ENCODE measurements around the gene DOCK2. TPM values are rescaled to one million over a fixed set of nuclear protein-coding genes. Genes with fewer than 3 reads are reported as not detected.

Gene DOCK2
- total and polyA plus RNA-seq, 2 donors, result 34.6 to 99.4 TPM

DNA sequence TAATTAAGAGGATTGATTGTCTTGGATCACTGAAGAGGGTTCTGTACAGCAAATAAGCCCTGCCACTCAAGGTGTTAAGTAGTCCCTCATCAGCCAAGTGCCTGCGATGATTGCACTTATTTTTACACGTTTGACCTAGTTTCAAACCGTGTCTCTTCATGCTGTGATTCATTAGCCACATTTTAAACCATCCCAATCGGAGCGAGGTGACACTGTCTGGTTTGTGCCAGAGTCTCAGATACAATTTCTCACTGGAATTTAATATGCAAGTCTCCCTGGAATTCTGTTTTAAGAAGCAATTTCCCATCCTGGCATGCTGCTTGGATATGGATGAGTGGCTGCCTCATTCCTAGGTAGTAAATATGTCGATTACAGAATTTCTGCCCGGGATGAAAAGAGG lies 341.6 kb downstream of the DOCK2 start:
- DNase-seq (ENCODE audit: low read depth in 6 of 9, low spot score in 9 of 9), result no peak

DNA sequence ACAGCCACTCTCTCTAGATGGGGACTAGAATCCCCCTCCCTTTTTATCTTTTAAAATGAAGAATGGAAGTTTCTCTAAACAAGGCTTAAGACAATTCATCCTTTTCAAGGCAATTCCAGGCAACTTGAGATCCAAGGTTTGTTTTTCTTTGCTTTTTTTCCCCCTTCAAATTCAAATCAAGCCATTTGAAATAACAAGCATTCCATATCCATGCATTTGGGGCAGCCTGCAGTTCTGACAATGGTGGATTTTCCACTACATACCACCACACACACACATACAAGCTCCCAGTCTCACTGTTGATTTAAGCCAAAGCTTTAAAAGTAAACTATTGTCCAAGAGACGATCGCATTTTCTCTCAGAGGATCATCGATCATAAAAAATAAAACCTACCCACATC lies 342.8 kb downstream of the DOCK2 start:
- no peaks in the 10 kb centered on the region for H3K9me3 ChIP-seq (ENCODE audit: control insufficient read depth in 2 of 2, insufficient read depth in 1 of 2, low read length in 1 of 2)
- no peaks in the 10 kb centered on the region for H3K27me3 ChIP-seq (ENCODE audit: control insufficient read depth in 2 of 2, insufficient read depth in 1 of 2, low read length in 1 of 2)
- WGBS, result 87% methylated on average over 3 of the region's 3 CpGs
- no peak for DNase-seq (ENCODE audit: low read depth in 6 of 9, low spot score in 9 of 9)
- H3K27ac ChIP-seq (ENCODE audit: low read depth in 1 of 2, low read length in 1 of 2), result no peak overlapping the region
- H3K4me1 ChIP-seq (ENCODE audit: control insufficient read depth in 2 of 2, insufficient read depth in 2 of 2, low read length in 2 of 2), result no peaks in the 10 kb centered on the region
- no peak overlapping the region for H3K4me3 ChIP-seq (ENCODE audit: low read length in 2 of 2)
- H3K36me3 ChIP-seq (ENCODE audit: control insufficient read depth in 2 of 2, insufficient read depth in 2 of 2, low read length in 1 of 2), result peaks cover 24 to 31% of the 10 kb centered on the region in 2 donors

More for the DNA sequence above, 341.6 kb downstream of the DOCK2 start:
- no peaks in the 10 kb centered on the region for H3K9me3 ChIP-seq (ENCODE audit: control insufficient read depth in 2 of 2, insufficient read depth in 1 of 2, low read length in 1 of 2)
- no peak overlapping the region for H3K27ac ChIP-seq (ENCODE audit: low read depth in 1 of 2, low read length in 1 of 2)
- 93% methylated on average over 7 of the region's 7 CpGs for WGBS
- H3K4me3 ChIP-seq (ENCODE audit: low read length in 2 of 2), result no peak overlapping the region
- peaks cover 16 to 22% of the 10 kb centered on the region in 2 donors for H3K36me3 ChIP-seq (ENCODE audit: control insufficient read depth in 2 of 2, insufficient read depth in 2 of 2, low read length in 1 of 2)
- H3K4me1 ChIP-seq (ENCODE audit: control insufficient read depth in 2 of 2, insufficient read depth in 2 of 2, low read length in 2 of 2), result no peaks in the 10 kb centered on the region
- H3K27me3 ChIP-seq (ENCODE audit: control insufficient read depth in 2 of 2, insufficient read depth in 1 of 2, low read length in 1 of 2), result no peaks in the 10 kb centered on the region

DNA sequence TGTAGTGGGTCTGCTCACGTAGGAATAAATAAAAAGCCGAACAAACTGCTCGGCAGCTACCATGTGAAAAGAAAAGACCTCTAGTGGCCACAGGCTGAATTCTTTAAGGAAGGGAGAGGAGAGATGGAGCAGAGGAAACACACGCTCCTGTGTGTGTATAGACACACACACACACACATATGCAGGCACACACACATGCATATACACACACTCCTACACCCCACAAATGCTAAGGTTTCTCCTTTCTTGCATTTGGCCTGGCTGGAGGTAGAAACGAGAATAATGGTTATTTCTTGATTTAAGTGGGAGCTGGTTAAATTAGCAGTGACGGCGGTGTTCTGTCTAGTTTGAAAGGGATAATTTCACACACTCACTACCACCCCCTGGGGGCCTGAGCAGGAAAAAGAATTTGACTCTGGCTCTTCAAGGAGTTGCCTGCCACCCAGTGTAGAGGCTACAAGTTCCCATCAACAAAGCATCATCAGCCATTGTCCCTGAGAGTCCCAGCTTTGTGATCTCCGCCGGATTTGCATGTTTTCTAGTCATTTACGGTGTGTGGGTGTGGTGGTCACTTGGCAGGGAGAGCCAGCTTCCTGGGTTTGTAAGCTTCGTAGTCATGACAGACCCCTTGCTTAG lies 343.5 kb downstream of the DOCK2 start, which contains the start of gene INSYN2B:
TSS of gene INSYN2B (minus strand) at position 78 of the 636 bp plus-strand sequence. CDS start 96,597 bp downstream, outside the sequence.
- WGBS, result 81% methylated on average over 11 of the region's 11 CpGs
- no peaks in the 10 kb centered on the region for H3K9me3 ChIP-seq (ENCODE audit: control insufficient read depth in 2 of 2, insufficient read depth in 1 of 2, low read length in 1 of 2)
- H3K4me3 ChIP-seq (ENCODE audit: low read length in 2 of 2), result no peak within 1 kb of the TSS
- H3K36me3 ChIP-seq (ENCODE audit: control insufficient read depth in 2 of 2, insufficient read depth in 2 of 2, low read length in 1 of 2), result peaks cover 27 to 33% of the 10 kb centered on the region in 2 donors
- DNase-seq (ENCODE audit: low read depth in 6 of 9, low spot score in 9 of 9), result peak in 3 of 9 donors; percentile 4 to 35 (median 25)
- no peak within 1 kb of the TSS for H3K27ac ChIP-seq (ENCODE audit: low read depth in 1 of 2, low read length in 1 of 2)
- H3K27me3 ChIP-seq (ENCODE audit: control insufficient read depth in 2 of 2, insufficient read depth in 1 of 2, low read length in 1 of 2), result no peaks in the 10 kb centered on the region
- no peaks in the 10 kb centered on the region for H3K4me1 ChIP-seq (ENCODE audit: control insufficient read depth in 2 of 2, insufficient read depth in 2 of 2, low read length in 2 of 2)

DNA sequence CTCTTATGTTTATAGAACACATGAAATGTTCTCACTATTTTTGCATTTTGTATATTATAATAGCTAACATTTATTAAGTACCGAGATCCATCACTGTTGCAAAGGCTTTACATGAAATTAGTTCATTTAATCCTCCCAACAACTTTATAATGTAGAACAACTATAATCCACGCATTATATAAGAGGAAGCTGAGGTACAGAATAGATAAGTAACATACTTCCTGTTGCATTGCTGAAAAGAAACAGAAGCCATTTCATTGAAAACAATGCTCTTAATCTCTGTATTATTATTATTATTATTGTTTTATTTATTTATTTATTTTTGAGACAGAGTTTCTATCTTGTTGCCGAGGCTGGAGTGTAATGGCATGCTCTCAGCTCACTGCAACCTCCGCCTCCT lies 351.1 kb downstream of the DOCK2 start:
- Histone ChIP-seq H3K4me1 (ENCODE audit: control insufficient read depth in 2 of 2, insufficient read depth in 2 of 2, low read length in 2 of 2) (no peaks in the 10 kb centered on the region), H3K4me3 (ENCODE audit: low read length in 2 of 2) (no peak overlapping the region), H3K27me3 (ENCODE audit: control insufficient read depth in 2 of 2, insufficient read depth in 1 of 2, low read length in 1 of 2) (no peaks in the 10 kb centered on the region), H3K27ac (ENCODE audit: low read depth in 1 of 2, low read length in 1 of 2) (no peak overlapping the region), H3K36me3 (ENCODE audit: control insufficient read depth in 2 of 2, insufficient read depth in 2 of 2, low read length in 1 of 2) (peaks cover 34 to 52% of the 10 kb centered on the region in 2 donors), H3K9me3 (ENCODE audit: control insufficient read depth in 2 of 2, insufficient read depth in 1 of 2, low read length in 1 of 2) (no peaks in the 10 kb centered on the region)
- WGBS, result 97% methylated on average over 4 of the region's 4 CpGs
- no peak for DNase-seq (ENCODE audit: low read depth in 6 of 9, low spot score in 9 of 9)

DNA sequence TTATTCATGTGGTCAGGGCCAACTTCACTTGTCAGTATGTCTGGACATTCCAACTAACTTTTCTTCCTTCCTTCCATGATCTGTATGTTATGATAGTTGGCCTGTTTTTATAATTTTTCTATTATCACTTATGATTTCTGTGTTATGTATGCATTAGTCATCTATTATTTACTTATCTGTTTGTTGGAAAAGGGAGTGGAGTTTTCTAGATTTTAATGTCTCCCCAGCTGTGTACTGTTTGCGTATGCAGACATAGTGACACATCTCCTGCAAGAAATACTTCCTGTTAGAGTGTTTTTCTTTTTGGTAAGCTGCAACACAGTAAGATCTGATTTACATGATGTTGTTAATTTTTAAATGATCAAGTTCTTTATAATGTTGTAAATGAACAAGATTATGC lies 351.9 kb downstream of the DOCK2 start:
- peaks cover 30 to 50% of the 10 kb centered on the region in 2 donors for H3K36me3 ChIP-seq (ENCODE audit: control insufficient read depth in 2 of 2, insufficient read depth in 2 of 2, low read length in 1 of 2)
- 99% methylated on average over 1 of the region's 1 CpG for WGBS

DNA sequence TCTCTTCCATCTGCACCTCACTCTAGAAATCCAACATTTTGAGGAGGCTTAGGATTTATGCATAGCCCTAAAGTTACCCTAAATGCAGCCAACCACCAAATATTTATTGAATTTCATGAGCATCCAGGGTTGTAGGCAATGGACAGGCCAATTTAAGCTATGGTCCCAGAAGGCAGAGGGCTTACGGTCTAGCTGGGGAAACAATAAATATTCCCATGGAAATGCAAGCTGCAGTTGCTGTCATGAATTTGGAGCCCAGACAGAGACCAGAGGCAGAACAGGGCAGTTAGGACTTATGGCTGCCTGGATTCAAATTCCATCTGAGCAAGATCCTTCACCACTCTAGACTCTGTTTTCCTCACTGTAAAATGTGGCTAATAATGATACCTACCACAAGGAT lies 352.3 kb downstream of the DOCK2 start:
- Histone ChIP-seq H3K36me3 (ENCODE audit: control insufficient read depth in 2 of 2, insufficient read depth in 2 of 2, low read length in 1 of 2) (peaks cover 30 to 49% of the 10 kb centered on the region in 2 donors), H3K4me3 (ENCODE audit: low read length in 2 of 2) (no peak overlapping the region), H3K27me3 (ENCODE audit: control insufficient read depth in 2 of 2, insufficient read depth in 1 of 2, low read length in 1 of 2) (no peaks in the 10 kb centered on the region), H3K9me3 (ENCODE audit: control insufficient read depth in 2 of 2, insufficient read depth in 1 of 2, low read length in 1 of 2) (no peaks in the 10 kb centered on the region), H3K27ac (ENCODE audit: low read depth in 1 of 2, low read length in 1 of 2) (no peak overlapping the region), H3K4me1 (ENCODE audit: control insufficient read depth in 2 of 2, insufficient read depth in 2 of 2, low read length in 2 of 2) (no peaks in the 10 kb centered on the region)
- WGBS, result 98% methylated on average over 1 of the region's 1 CpG
- no peak for DNase-seq (ENCODE audit: low read depth in 6 of 9, low spot score in 9 of 9)

More for the DNA sequence above, 351.9 kb downstream of the DOCK2 start:
- Histone ChIP-seq H3K9me3 (ENCODE audit: control insufficient read depth in 2 of 2, insufficient read depth in 1 of 2, low read length in 1 of 2) (no peaks in the 10 kb centered on the region), H3K27me3 (ENCODE audit: control insufficient read depth in 2 of 2, insufficient read depth in 1 of 2, low read length in 1 of 2) (no peaks in the 10 kb centered on the region), H3K27ac (ENCODE audit: low read depth in 1 of 2, low read length in 1 of 2) (no peak overlapping the region), H3K4me1 (ENCODE audit: control insufficient read depth in 2 of 2, insufficient read depth in 2 of 2, low read length in 2 of 2) (no peaks in the 10 kb centered on the region), H3K4me3 (ENCODE audit: low read length in 2 of 2) (no peak overlapping the region)
- DNase-seq (ENCODE audit: low read depth in 6 of 9, low spot score in 9 of 9), result no peak

DNA sequence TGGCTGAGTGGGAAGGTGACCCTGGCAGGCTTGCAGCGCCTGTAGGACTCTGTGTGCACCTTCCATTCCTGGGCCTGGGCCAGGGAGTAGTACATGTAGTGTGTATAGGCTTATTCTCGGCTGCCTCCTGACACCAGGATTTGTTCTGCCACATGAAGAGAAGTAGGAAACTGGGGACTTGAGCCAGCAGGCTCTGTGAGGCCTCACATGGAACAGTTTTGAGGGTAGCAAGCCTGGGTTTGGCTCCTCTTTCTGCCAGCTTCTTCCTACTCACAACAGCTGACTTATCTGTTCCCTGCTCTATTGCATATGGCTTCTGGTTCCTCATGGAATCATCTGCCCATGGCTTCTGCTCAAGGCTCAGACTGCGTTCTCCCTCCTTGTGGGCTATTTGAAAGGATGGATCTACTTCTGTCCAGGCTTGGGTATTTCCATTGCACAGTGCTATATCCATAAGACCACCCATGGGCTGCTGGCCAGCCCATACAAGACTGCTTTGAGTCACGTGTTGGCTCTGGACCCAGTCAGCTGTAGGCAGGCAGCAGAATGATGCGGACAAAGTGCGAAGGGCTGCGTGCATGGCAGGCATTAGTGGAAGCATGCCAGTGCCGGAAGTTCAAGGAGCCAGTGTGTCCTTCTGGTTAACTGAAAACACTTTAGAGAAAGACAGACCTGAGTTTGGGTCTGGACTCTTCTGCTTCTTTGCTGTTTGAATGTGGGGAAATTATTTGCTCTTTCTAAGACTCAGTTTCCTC lies 354.2 kb downstream of the DOCK2 start:
- H3K36me3 ChIP-seq (ENCODE audit: control insufficient read depth in 2 of 2, insufficient read depth in 2 of 2, low read length in 1 of 2), result peaks cover 39 to 45% of the 10 kb centered on the region in 2 donors
- H3K9me3 ChIP-seq (ENCODE audit: control insufficient read depth in 2 of 2, insufficient read depth in 1 of 2, low read length in 1 of 2), result no peaks in the 10 kb centered on the region
- H3K4me3 ChIP-seq (ENCODE audit: low read length in 2 of 2), result no peak overlapping the region
- 92% methylated on average over 8 of the region's 8 CpGs for WGBS
- H3K27ac ChIP-seq (ENCODE audit: low read depth in 1 of 2, low read length in 1 of 2), result no peak overlapping the region
- H3K27me3 ChIP-seq (ENCODE audit: control insufficient read depth in 2 of 2, insufficient read depth in 1 of 2, low read length in 1 of 2), result no peaks in the 10 kb centered on the region
- no peaks in the 10 kb centered on the region for H3K4me1 ChIP-seq (ENCODE audit: control insufficient read depth in 2 of 2, insufficient read depth in 2 of 2, low read length in 2 of 2)
- DNase-seq (ENCODE audit: low read depth in 6 of 9, low spot score in 9 of 9), result no peak

DNA sequence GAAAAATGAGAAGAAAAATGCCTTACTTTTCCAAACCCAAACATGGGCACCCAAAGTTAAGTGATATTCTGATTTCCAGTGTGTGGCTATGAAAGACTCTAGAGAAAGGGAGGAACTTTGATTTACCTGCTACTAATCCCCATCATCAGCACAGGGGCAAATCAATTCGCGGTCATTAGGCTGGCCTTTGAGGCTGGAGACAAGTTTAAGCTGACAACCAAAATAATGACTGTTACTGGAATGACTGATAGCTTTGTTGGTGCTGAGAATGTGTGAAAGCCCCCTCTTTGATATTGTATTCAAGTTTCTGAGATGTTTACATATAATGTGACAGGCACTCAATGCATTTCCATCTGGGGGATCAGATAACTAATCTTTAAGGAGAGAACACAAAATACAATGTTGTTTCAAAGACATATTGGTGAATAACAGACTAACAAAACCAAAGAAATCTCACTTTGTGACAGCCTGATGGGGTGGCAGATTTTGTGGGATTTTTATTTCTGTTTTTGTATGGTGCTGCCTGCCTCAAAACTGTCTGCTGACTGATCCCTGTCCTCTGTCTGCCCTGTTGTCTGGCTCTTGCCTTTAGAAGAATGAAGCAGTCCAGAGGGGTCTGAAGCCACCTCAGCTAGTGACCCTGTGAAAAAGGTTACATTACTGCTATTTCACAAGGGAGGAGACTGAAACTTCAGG lies 355.9 kb downstream of the DOCK2 start:
- Histone ChIP-seq H3K27me3 (ENCODE audit: control insufficient read depth in 2 of 2, insufficient read depth in 1 of 2, low read length in 1 of 2) (no peaks in the 10 kb centered on the region), H3K27ac (ENCODE audit: low read depth in 1 of 2, low read length in 1 of 2) (no peak overlapping the region), H3K4me3 (ENCODE audit: low read length in 2 of 2) (no peak overlapping the region), H3K9me3 (ENCODE audit: control insufficient read depth in 2 of 2, insufficient read depth in 1 of 2, low read length in 1 of 2) (no peaks in the 10 kb centered on the region), H3K4me1 (ENCODE audit: control insufficient read depth in 2 of 2, insufficient read depth in 2 of 2, low read length in 2 of 2) (no peaks in the 10 kb centered on the region), H3K36me3 (ENCODE audit: control insufficient read depth in 2 of 2, insufficient read depth in 2 of 2, low read length in 1 of 2) (peaks cover 35 to 42% of the 10 kb centered on the region in 2 donors)
- DNase-seq (ENCODE audit: low read depth in 6 of 9, low spot score in 9 of 9), result no peak
- 95% methylated on average over 2 of the region's 2 CpGs for WGBS

DNA sequence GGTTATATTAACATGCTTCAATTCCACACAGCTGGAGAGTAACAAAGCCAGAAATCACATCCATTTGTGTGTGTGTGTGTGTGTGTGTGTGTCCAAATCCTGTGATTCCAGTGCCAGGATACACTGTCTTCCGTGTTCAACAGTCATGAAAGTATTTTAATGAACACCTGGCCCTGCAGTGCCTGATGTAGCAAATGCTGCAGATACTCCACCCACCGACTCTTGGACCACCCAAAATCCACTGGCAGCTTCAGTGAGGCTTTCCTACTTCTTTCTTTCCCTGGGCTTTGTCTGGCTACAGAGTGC lies 356.4 kb downstream of the DOCK2 start:
- Histone ChIP-seq H3K27me3 (ENCODE audit: control insufficient read depth in 2 of 2, insufficient read depth in 1 of 2, low read length in 1 of 2) (no peaks in the 10 kb centered on the region), H3K27ac (ENCODE audit: low read depth in 1 of 2, low read length in 1 of 2) (no peak overlapping the region), H3K9me3 (ENCODE audit: control insufficient read depth in 2 of 2, insufficient read depth in 1 of 2, low read length in 1 of 2) (no peaks in the 10 kb centered on the region), H3K36me3 (ENCODE audit: control insufficient read depth in 2 of 2, insufficient read depth in 2 of 2, low read length in 1 of 2) (peaks cover 40 to 47% of the 10 kb centered on the region in 2 donors), H3K4me1 (ENCODE audit: control insufficient read depth in 2 of 2, insufficient read depth in 2 of 2, low read length in 2 of 2) (no peaks in the 10 kb centered on the region), H3K4me3 (ENCODE audit: low read length in 2 of 2) (no peak overlapping the region)
- WGBS, result 95% methylated on average over 2 of the region's 2 CpGs
- no peak for DNase-seq (ENCODE audit: low read depth in 6 of 9, low spot score in 9 of 9)

Data from thymus (tissue), 11 donors.